GM23338 (cell line): Measurements from ENCODE around the gene EDEM3. TPM values are rescaled to one million over a fixed set of nuclear protein-coding genes. Genes with fewer than 3 reads are reported as not detected.

Experiments used
- ATAC-seq: fragments of 200-7000 bp; cut with Tn5 transposase; 3 replicates; pipeline ENCODE4 v1.9.1; 2020
- DNase-seq: peaks from one replicate; pipeline ENCODE4 v3.0.0-alpha.2; 2015; ENCODE audit warnings: low spot score
- H2AFZ ChIP-seq: fragments of 200-600 bp; sonication (generic); 2 replicates; pipeline ENCODE4 v1.8.0; 2016; ENCODE audit warnings: antibody characterized with exemption, mild to moderate bottlenecking, moderate library complexity
- H3F3A ChIP-seq: fragments of 200-600 bp; sonication (generic); replicated peaks from 2 replicates; pipeline ENCODE4 v1.8.0; 2017; ENCODE audit warnings: antibody characterized with exemption, mixed run types, low read depth
- H3K27ac ChIP-seq: fragments of 200-600 bp; sonication (generic); 2 replicates; pipeline ENCODE4 v1.6.1; 2016; ENCODE audit warnings: low read depth
- H3K27me3 ChIP-seq: fragments of 200-600 bp; sonication (generic); 2 replicates; pipeline ENCODE4 v1.8.0; 2016; ENCODE audit warnings: mild to moderate bottlenecking, mixed run types, moderate library complexity; ENCODE audit not compliant: insufficient read depth
- H3K36me3 ChIP-seq: fragments of 200-600 bp; sonication (generic); 2 replicates; pipeline ENCODE4 v1.8.0; 2016; ENCODE audit warnings: mild to moderate bottlenecking; ENCODE audit not compliant: insufficient read depth
- H3K4me1 ChIP-seq: fragments of 200-600 bp; sonication (generic); 2 replicates; pipeline ENCODE4 v1.8.0; 2016; ENCODE audit warnings: mild to moderate bottlenecking, moderate library complexity; ENCODE audit not compliant: insufficient read depth
- H3K4me2 ChIP-seq: fragments of 200-600 bp; sonication (generic); 2 replicates; pipeline ENCODE4 v1.7.1; 2017; ENCODE audit warnings: mixed run types
- H3K4me3 ChIP-seq: fragments of 200-600 bp; sonication (generic); 2 replicates; pipeline ENCODE4 v1.6.1; 2016; ENCODE audit warnings: mixed run types
- H3K79me2 ChIP-seq: fragments of 200-600 bp; sonication (generic); replicated peaks from 2 replicates; pipeline ENCODE4 v1.8.0; 2017; ENCODE audit warnings: mild to moderate bottlenecking; ENCODE audit not compliant: insufficient read depth
- H3K9me2 ChIP-seq: fragments of 200-600 bp; sonication (generic); 2 replicates; pipeline ENCODE4 v1.8.0; 2017; ENCODE audit not compliant: insufficient read depth
- H4K20me1 ChIP-seq: fragments of 200-600 bp; sonication (generic); replicated peaks from 2 replicates; pipeline ENCODE4 v1.8.0; 2017; ENCODE audit warnings: mild to moderate bottlenecking; ENCODE audit not compliant: insufficient read depth
- H3K27ac Mint-ChIP-seq: 2 replicates; pipeline ENCODE4 v1.8.0; 2020; ENCODE audit warnings: inconsistent platforms, mild to moderate bottlenecking, moderate library complexity, mixed read lengths
- H3K27me3 Mint-ChIP-seq: 3 replicates; pipeline ENCODE4 v1.8.0; 2022; ENCODE audit warnings: low read depth, mild to moderate bottlenecking, moderate library complexity, mixed read lengths, inconsistent platforms; ENCODE audit not compliant: insufficient read depth, poor library complexity
- H3K36me3 Mint-ChIP-seq: 3 replicates; pipeline ENCODE4 v1.8.0; 2021; ENCODE audit warnings: low read depth, mild to moderate bottlenecking, inconsistent platforms, moderate library complexity, mixed read lengths
- H3K4me1 Mint-ChIP-seq: 3 replicates; pipeline ENCODE4 v1.8.0; 2020; ENCODE audit warnings: mild to moderate bottlenecking, inconsistent platforms, mixed read lengths
- H3K4me3 Mint-ChIP-seq: 3 replicates; pipeline ENCODE4 v1.8.0; 2021; ENCODE audit warnings: moderate library complexity, mild to moderate bottlenecking, inconsistent platforms, mixed read lengths
- H3K9me3 Mint-ChIP-seq: 3 replicates; pipeline ENCODE4 v1.8.0; 2020; ENCODE audit warnings: moderate library complexity, mild to moderate bottlenecking, inconsistent platforms, mixed read lengths
- CTCF ChIP-seq, 2 experiments: fragments of 200-600 bp in 1 of 2; sonication (generic) in 1 of 2; conservative IDR thresholded peaks; 2 replicates each; pipeline versions ENCODE4 v1.5.1 to v1.6.1; 2016 to 2017; ENCODE audit warnings: antibody characterized with exemption in 2 of 2, low read depth in 2 of 2, mild to moderate bottlenecking in 2 of 2, moderate library complexity in 1 of 2
- EZH2 ChIP-seq: fragments of 200-600 bp; sonication (generic); IDR thresholded peaks from one replicate; pipeline ENCODE4 v1.8.0; 2017; ENCODE audit warnings: antibody characterized with exemption, mild to moderate bottlenecking, low read depth; ENCODE audit not compliant: unreplicated experiment
- EZH2phosphoT487 ChIP-seq: fragments of 200-600 bp; sonication (generic); IDR thresholded peaks from one replicate; pipeline ENCODE4 v1.8.1; 2018; ENCODE audit warnings: antibody characterized with exemption; ENCODE audit not compliant: unreplicated experiment
- JUNB ChIP-seq: IDR thresholded peaks from one replicate; pipeline ENCODE4 v1.6.1; 2016; ENCODE audit warnings: antibody characterized with exemption; ENCODE audit not compliant: unreplicated experiment
- NANOG ChIP-seq: IDR thresholded peaks from 2 replicates; pipeline ENCODE4 v1.6.1; 2016; ENCODE audit warnings: antibody characterized with exemption, borderline replicate concordance
- POLR2AphosphoS5 ChIP-seq: IDR thresholded peaks from 2 replicates; pipeline ENCODE4 v1.6.1; 2016; ENCODE audit warnings: antibody characterized with exemption, low read depth
- STAT1 ChIP-seq: IDR thresholded peaks from one replicate; pipeline ENCODE4 v1.6.1; 2016; ENCODE audit warnings: antibody characterized with exemption; ENCODE audit not compliant: unreplicated experiment
- ZNF114 ChIP-seq: fragments of 250-450 bp; sonication (Bioruptor Pico); IDR thresholded peaks from 2 replicates; pipeline ENCODE4 v1.5.0; 2020; ENCODE audit warnings: mild to moderate bottlenecking, moderate library complexity
- polyA plus RNA-seq: library from polyadenylated mRNA; unstranded; fragments of >200 nt; fragmentation: Nextera tagmentation; extraction: Ambion mirVana; gene quantifications from 2 replicates; pipeline ENCODE4 v1.2.1, GENCODE V29; 2016
- total RNA-seq: library from RNA; depleted of rRNA; stranded (reverse); fragments of >200 nt; shearing (Covaris generic); gene quantifications from 2 replicates; pipeline ENCODE4 v1.2.3, GENCODE V29; 2014
- TF ChIP-seq, protein P1 (sequence below): IDR thresholded peaks from 2 replicates; pipeline ENCODE4 v1.6.1; 2016; ENCODE audit warnings: antibody characterized with exemption
- TF ChIP-seq, protein P2 (sequence below): IDR thresholded peaks from one replicate; pipeline ENCODE4 v1.6.1; 2018; ENCODE audit warnings: antibody characterized with exemption; ENCODE audit not compliant: unreplicated experiment

EDEM3 gene
- total and polyA plus RNA-seq, 2 experiments from 2014 or later = 4.8 to 11.5 TPM

GRCh38 chr1:184650177-184650866 lies 104.3 kb downstream of the EDEM3 start (continued):
- no peak for TF ChIP-seq CTCF (conservative IDR thresholded peaks at IDR 0.05; ENCODE audit: low read depth in 2 of 2)
- TF ChIP-seq JUNB = no peak
- TF ChIP-seq EZH2phosphoT487 = no peak
- TF ChIP-seq STAT1 = no peak
- no peak for TF ChIP-seq ZNF114 (CRISPR knock-in tag)
- TF ChIP-seq, protein P1, sequence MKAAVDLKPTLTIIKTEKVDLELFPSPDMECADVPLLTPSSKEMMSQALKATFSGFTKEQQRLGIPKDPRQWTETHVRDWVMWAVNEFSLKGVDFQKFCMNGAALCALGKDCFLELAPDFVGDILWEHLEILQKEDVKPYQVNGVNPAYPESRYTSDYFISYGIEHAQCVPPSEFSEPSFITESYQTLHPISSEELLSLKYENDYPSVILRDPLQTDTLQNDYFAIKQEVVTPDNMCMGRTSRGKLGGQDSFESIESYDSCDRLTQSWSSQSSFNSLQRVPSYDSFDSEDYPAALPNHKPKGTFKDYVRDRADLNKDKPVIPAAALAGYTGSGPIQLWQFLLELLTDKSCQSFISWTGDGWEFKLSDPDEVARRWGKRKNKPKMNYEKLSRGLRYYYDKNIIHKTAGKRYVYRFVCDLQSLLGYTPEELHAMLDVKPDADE = no peak
- TF ChIP-seq NANOG = no peak
- TF ChIP-seq POLR2AphosphoS5 = no peak

DNA sequence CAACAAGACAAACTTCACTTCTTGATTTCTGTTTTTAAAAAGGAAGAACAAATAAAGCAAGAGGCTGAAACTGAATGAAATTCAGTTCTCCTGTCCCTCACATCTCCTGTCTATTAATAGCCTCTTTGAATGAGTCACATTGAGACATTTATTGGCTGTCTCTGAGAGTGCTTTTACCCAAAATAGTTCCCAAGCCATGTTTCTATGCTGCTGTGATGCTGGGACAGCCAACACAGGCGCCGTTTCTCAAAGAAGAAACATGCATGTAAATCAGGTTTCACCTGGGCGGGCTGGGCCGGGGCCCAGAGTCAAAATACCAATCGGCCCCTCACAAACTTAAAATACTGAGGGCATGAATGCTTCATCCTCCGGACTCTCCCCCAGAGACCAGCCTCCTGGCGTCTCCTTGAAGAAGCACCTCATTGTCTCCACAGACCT lies 105.2 kb downstream of the EDEM3 start:
- Histone ChIP-seq H3K79me2 (no peaks in the 10 kb centered on the region), H4K20me1 (no peaks in the 10 kb centered on the region), H3K4me1 (no peaks in the 10 kb centered on the region), H3K27me3 (no peaks in the 10 kb centered on the region), H2AFZ (no peak overlapping the region), H3K9me2 (no peaks in the 10 kb centered on the region), H3K4me3 (no peak overlapping the region), H3F3A (no peaks in the 10 kb centered on the region), H3K4me2 (no peak overlapping the region), H3K27ac (no peak overlapping the region), H3K36me3 (no peaks in the 10 kb centered on the region; the same call in 1 of the 2 replicates)
- H3K4me1 Mint-ChIP-seq = no peaks in the 10 kb centered on the region
- ATAC-seq = no peak
- no peak overlapping the region for H3K27ac Mint-ChIP-seq
- H3K9me3 Mint-ChIP-seq = peaks cover 8% of the 10 kb centered on the region
- peaks cover 3% of the 10 kb centered on the region; the same call in 1 of the 3 replicates for H3K36me3 Mint-ChIP-seq
- DNase-seq = no peak
- peaks cover 5% of the 10 kb centered on the region for H3K27me3 Mint-ChIP-seq
- no peak overlapping the region for H3K4me3 Mint-ChIP-seq
- TF ChIP-seq, protein P1 = no peak
- TF ChIP-seq NANOG = no peak
- no peak for TF ChIP-seq ZNF114 (CRISPR knock-in tag)
- TF ChIP-seq EZH2phosphoT487 = no peak
- no peak for TF ChIP-seq EZH2
- TF ChIP-seq, protein P2, sequence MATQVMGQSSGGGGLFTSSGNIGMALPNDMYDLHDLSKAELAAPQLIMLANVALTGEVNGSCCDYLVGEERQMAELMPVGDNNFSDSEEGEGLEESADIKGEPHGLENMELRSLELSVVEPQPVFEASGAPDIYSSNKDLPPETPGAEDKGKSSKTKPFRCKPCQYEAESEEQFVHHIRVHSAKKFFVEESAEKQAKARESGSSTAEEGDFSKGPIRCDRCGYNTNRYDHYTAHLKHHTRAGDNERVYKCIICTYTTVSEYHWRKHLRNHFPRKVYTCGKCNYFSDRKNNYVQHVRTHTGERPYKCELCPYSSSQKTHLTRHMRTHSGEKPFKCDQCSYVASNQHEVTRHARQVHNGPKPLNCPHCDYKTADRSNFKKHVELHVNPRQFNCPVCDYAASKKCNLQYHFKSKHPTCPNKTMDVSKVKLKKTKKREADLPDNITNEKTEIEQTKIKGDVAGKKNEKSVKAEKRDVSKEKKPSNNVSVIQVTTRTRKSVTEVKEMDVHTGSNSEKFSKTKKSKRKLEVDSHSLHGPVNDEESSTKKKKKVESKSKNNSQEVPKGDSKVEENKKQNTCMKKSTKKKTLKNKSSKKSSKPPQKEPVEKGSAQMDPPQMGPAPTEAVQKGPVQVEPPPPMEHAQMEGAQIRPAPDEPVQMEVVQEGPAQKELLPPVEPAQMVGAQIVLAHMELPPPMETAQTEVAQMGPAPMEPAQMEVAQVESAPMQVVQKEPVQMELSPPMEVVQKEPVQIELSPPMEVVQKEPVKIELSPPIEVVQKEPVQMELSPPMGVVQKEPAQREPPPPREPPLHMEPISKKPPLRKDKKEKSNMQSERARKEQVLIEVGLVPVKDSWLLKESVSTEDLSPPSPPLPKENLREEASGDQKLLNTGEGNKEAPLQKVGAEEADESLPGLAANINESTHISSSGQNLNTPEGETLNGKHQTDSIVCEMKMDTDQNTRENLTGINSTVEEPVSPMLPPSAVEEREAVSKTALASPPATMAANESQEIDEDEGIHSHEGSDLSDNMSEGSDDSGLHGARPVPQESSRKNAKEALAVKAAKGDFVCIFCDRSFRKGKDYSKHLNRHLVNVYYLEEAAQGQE = no peak
- no peak for TF ChIP-seq CTCF (conservative IDR thresholded peaks at IDR 0.05; ENCODE audit: low read depth in 2 of 2)
- no peak for TF ChIP-seq STAT1
- no peak for TF ChIP-seq JUNB
